Motor neuron (in vitro differentiated cells): Measurements from ENCODE around the gene SNRPB. TPM values are rescaled to one million over a fixed set of nuclear protein-coding genes. Genes with fewer than 3 reads are reported as not detected.
A peak's percentile ranks its signal among the peaks of the same experiment; 100 is the strongest.

Source experiments
- ATAC-seq, 8 experiments: fragments of 200-7000 bp; cut with Tn5 transposase; replicated peaks in 6 of 8; 2 replicates each; pipeline ENCODE4 v1.8.0; 2021; ENCODE audit warnings: mild to moderate bottlenecking in 8 of 8, moderate library complexity in 8 of 8
- H3K27ac ChIP-seq, 2 donors: fragments of 250-450 bp; sonication (Bioruptor Pico); 2 replicates each; pipeline ENCODE4 v1.9.0; 2021; ENCODE audit warnings: antibody characterized with exemption in 2 of 2, mild to moderate bottlenecking in 2 of 2, moderate library complexity in 1 of 2
- H3K4me1 ChIP-seq, 2 donors: fragments of 250-450 bp; sonication (Bioruptor Pico); replicated peaks in 1 of 2; 2 replicates each; pipeline ENCODE4 v1.6.1; 2021; ENCODE audit warnings: antibody characterized with exemption in 2 of 2, mild to moderate bottlenecking in 2 of 2, moderate library complexity in 1 of 2
- H3K4me3 ChIP-seq, 5 donors: fragments of 250-450 bp; sonication (Bioruptor Pico); 2 replicates each; pipeline ENCODE4 v1.9.0; 2021; ENCODE audit warnings: antibody characterized with exemption in 5 of 5, mild to moderate bottlenecking in 5 of 5, moderate library complexity in 4 of 5
- WGBS, 10 experiments: fragments of 450-650 bp; shearing (Covaris generic); methylation state at CpG; one replicate each; pipeline ENCODE4 v1.0.0; 2022; 5-methylcytosine and 5-hydroxymethylcytosine counted together
- in situ Hi-C, 9 experiments: fragments of 400-800 bp; cut with MboI; loops; one replicate each; pipeline ENCODE4 v1.15.0; 2021; ENCODE audit warnings: low sequenced_read_pairs in 9 of 9, low pct_unique_long_range_greater_than_20kb in 2 of 9; ENCODE audit not compliant: unreplicated experiment in 9 of 9
- total RNA-seq, 8 experiments: library from RNA; unstranded; fragments of 300-600 nt; gene quantifications; 2 replicates each; pipeline versions ENCODE4 v1.2.3 to v1.2.4, GENCODE V29; 2022

The SNRPB gene
- total RNA-seq: 100 to 1,000 TPM in 5 of 8 experiments, 10 to 100 TPM in 3; 80.4 to 299 (median 151) TPM

DNA sequence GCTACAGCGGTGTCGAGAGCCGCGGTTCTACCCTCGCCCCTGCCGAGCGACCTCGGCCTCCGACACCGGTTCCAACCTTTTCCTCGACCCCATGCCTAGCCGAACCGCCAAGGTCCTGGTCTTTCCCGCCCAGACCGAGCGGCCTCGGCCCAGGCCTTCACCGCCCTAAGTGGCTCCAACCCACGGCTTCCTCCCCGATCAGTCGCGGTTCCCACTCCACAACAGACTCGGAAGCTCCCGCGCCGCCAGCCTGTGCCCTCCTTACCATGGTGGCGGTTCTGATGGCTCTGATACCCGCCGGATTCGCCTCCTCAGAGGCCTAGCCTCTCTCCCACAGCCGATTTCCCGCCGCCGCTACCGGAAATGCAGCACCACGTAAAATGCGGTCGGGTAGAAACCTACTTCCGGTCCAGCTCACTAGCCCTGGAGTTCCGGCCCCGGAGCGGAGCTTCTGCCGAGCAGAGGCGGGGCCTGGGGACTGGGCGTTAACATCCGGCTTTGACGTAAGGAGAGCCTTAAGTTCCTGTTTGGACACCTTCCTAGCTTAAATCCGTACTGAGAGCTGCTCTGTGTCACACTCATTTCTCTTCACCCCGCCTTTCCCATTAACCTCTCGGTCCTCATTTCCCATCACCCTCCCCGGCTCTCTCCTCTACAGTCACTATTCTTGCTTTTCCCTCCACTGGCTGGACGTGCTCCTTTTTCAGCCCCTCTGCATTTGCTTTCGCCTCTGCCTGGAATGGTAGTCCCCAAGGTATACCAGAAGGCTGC, at the start of gene SNRPB:
Gene SNRPB, minus strand, starts transcription at position 367 of the 771 bp plus-strand sequence. Its CDS starts 99 bp downstream, at position 268.
- ATAC-seq: peak; percentile 91 to 99 (median 99)
- peaks cover 15 to 17% of the 10 kb centered on the region in 2 donors for H3K4me1 ChIP-seq
- peak within 1 kb of the TSS; percentile 78 to 90 for H3K27ac ChIP-seq
- H3K4me3 ChIP-seq: peak within 1 kb of the TSS; percentile 49 to 80 (median 77)
- in situ Hi-C loops: loop anchor here in 6 of 9 experiments (25.0 kb wide), 4 partner anchors 258 to 708 kb away; no protein-coding TSS in a partner anchor
- 0 to 25% (median 4%) methylated on average over 2 to 18 of the region's 53 CpGs for WGBS, 10 experiments

DNA sequence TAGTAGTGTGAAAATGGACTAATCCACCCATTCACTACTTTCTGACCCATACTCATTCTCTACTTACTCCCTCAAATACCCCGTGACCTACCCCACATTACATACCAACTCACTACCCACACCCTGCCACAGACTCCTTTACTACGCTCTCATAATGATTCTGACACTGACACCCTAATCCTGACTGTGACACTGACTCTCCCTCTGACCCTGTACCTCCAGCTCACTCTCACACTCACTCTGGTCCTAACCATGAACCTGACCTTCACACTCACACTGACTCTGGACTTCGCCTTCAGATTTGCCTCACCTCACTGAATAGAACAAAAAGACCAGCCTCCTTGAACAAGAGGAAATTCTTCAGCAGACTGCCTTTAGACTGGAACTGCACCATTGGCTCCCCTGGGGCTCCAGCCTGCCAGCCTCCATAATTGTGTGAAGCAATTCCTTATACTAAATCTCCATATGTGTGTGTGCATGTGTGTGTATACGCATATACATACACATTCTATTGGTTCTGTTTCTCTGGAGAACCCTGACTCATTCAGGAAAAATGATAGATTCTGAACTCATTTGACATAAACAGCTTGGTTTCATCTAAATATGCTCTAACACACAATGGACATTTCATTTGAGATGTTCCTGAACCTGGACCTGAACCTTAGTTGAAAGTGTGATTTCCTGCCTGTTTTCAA, 48.7 kb upstream of the SNRPB start:
- H3K27ac ChIP-seq: no peak overlapping the region
- 50 to 100% (median 77%) methylated on average over 1 to 3 of the region's 4 CpGs; no CpG with 5 or more reads in 2 of the 10 experiments for WGBS, 10 experiments
- peak in 6 of 8 experiments; percentile 62 to 91 (median 85) for ATAC-seq
- peaks cover 0 to 3% of the 10 kb centered on the region in 2 donors for H3K4me1 ChIP-seq
- no peak overlapping the region for H3K4me3 ChIP-seq
- in situ Hi-C loops: loop anchor here in 2 of 9 experiments (25.0 kb wide), 1 partner anchor 118 kb away; no protein-coding TSS in a partner anchor

DNA sequence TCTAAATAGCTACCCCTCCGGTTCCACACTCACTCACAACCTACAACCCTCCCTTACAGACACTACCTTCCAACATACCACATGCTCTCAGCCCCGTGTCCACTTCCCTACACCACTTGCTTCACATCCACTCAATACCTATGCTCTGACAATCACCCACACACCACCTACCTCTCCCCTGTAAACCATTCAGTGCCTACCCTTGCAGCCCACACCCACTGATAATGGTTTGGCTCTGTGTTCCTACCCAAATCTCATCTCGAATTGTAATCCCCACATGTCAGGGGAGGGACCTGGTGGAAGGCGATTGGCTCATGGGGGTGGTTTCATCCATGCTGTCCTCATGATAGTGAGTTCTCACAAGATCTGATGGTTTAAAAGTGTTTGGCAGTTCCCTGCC, 48.0 kb upstream of the SNRPB start:
- ATAC-seq: no peak
- Histone ChIP-seq H3K4me3 (no peak overlapping the region), H3K27ac (no peak overlapping the region), H3K4me1 (peaks cover 0 to 3% of the 10 kb centered on the region in 2 donors)
- in situ Hi-C loops: loop anchor here in 2 of 9 experiments (25.0 kb wide), 1 partner anchor 119 kb away; no protein-coding TSS in a partner anchor
- 53 to 94% (median 75%) methylated on average over 1 to 4 of the region's 4 CpGs for WGBS, 10 experiments

DNA sequence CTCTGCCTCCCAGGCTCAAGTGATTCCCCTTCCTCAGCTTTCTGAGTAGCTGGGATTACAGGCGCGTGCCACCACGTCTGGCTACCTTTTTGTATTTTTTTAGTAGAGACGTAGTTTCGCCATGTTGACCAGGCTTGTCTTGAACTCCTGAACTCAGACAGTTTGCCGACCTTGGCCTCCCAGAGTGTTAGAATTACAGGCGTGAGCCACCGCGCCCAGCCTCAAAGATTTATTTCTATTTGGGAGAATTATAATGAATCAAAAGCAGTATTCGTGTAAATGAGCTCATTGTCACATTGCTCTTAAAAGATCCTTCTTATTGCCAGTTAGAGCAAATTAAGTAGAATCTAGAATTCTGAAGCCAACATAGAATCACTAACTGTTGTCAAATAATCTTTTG, 47.5 kb upstream of the SNRPB start:
- ATAC-seq: no peak
- no peak overlapping the region for H3K27ac ChIP-seq
- H3K4me3 ChIP-seq: no peak overlapping the region
- peaks cover 0 to 3% of the 10 kb centered on the region in 2 donors for H3K4me1 ChIP-seq
- 61 to 100% (median 80%) methylated on average over 1 to 10 of the region's 10 CpGs; no CpG with 5 or more reads in 3 of the 10 experiments for WGBS, 10 experiments
- in situ Hi-C loops: loop anchor here in 2 of 9 experiments (25.0 kb wide), 1 partner anchor 119 kb away; no protein-coding TSS in a partner anchor

DNA sequence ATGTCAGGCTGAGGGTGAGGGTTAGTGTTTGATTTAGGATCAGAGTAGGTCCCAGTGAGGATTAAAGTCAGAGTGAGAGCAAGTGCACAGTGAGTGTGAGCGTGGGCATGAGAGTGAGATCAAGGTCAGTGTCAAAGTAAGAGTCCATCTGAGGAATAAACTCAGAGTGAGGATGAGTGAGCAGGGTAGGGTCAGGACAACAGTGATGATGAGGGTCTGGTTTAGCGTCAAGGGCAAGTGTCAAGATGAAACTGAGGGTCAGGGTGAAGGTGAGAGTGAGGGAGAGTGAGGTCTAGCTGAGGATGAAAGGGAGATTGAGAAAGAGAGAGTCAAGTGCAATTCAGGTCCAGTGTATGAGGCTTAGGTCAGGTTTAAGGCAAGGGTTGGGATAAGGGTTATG, 45.8 kb upstream of the SNRPB start:
- in situ Hi-C loops: loop anchor here in 2 of 9 experiments (25.0 kb wide), 1 partner anchor 121 kb away; no protein-coding TSS in a partner anchor
- Histone ChIP-seq H3K4me1 (peaks cover 0 to 3% of the 10 kb centered on the region in 2 donors), H3K4me3 (no peak overlapping the region), H3K27ac (no peak overlapping the region)
- 56 to 83% (median 65%) methylated on average over 1 to 2 of the region's 2 CpGs; no CpG with 5 or more reads in 4 of the 10 experiments for WGBS, 10 experiments
- ATAC-seq: no peak

DNA sequence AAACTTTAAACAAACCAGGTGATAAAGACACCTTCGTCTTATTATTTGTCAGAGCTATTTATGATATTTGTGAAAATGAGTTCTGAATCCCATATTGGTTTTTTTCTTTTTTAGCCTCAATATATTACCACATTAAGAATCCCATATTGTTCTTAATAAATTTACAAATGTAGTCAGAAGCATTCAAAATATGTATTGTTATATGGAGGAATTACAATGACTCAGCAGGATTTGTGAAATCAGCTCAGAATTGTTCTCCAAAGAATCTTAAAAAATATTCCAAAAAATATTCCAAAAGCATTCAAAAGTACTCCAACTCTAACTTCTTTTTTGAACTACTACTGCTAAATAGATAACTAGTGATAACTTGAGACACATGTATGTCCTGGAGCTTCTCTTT, 44.6 kb upstream of the SNRPB start:
- 23 to 92% (median 55%) methylated on average over 1 of the region's 1 CpG for WGBS, 10 experiments
- Histone ChIP-seq H3K4me3 (no peak overlapping the region), H3K27ac (no peak overlapping the region), H3K4me1 (peaks cover 0 to 3% of the 10 kb centered on the region in 2 donors)
- in situ Hi-C loops: loop anchor here in 2 of 9 experiments (25.0 kb wide), 1 partner anchor 122 kb away; no protein-coding TSS in a partner anchor
- ATAC-seq: no peak

DNA sequence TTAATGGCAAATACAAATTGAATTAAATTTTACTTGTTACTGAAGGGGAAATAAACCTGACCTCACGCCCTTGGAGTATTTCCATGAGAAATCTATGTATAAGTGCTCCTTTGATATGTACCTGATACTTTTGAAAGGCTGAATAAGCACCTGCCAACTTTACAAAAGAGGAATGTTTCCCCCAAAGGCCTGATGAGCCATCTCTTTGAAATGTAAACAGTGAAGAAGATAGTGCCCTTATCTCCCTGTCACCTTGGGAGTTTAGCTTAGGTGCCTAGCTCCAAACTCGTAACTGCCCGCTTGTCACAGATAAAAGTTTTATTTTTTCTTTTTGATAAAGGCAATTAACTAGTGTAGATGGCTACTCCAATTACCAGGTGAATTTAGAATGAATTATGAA, 39.2 kb upstream of the SNRPB start:
- WGBS, 10 experiments: 44 to 100% (median 66%) methylated on average over 1 to 3 of the region's 3 CpGs; no CpG with 5 or more reads in 1 of the 10 experiments
- peaks cover 4 to 9% of the 10 kb centered on the region in 2 donors for H3K4me1 ChIP-seq
- no peak for ATAC-seq
- in situ Hi-C loops: loop anchor here in 2 of 9 experiments (25.0 kb wide), 1 partner anchor 128 kb away; no protein-coding TSS in a partner anchor
- peak overlapping the region in 3 of 5 donors; percentile 67 to 97 (median 86) for H3K4me3 ChIP-seq
- no peak overlapping the region for H3K27ac ChIP-seq

DNA sequence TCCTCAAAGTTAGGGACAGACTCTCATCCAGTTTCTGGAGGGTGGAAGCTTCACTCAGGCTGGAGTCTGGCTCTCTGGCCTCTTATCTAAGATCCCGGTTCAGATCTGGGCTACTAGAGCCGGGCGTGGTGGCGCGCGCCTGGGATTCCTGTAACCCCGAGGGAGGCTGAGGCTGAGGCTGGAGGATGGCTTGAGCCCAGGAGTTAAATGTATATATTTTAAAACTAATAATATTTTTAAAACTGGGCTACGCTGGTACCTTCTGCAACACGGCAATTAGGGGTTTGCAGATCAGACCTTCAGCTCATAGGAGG, 38.8 kb upstream of the SNRPB start:
- ATAC-seq: peak in 3 of 8 experiments; percentile 1 to 6 (median 2)
- H3K27ac ChIP-seq: no peak overlapping the region
- H3K4me1 ChIP-seq: peaks cover 4 to 9% of the 10 kb centered on the region in 2 donors
- in situ Hi-C loops: loop anchor here in 2 of 9 experiments (25.0 kb wide), 1 partner anchor 128 kb away; no protein-coding TSS in a partner anchor
- peak overlapping the region; percentile 67 to 97 (median 77) for H3K4me3 ChIP-seq
- 0 to 75% (median 20%) methylated on average over 1 to 9 of the region's 9 CpGs; no CpG with 5 or more reads in 2 of the 10 experiments for WGBS, 10 experiments

DNA sequence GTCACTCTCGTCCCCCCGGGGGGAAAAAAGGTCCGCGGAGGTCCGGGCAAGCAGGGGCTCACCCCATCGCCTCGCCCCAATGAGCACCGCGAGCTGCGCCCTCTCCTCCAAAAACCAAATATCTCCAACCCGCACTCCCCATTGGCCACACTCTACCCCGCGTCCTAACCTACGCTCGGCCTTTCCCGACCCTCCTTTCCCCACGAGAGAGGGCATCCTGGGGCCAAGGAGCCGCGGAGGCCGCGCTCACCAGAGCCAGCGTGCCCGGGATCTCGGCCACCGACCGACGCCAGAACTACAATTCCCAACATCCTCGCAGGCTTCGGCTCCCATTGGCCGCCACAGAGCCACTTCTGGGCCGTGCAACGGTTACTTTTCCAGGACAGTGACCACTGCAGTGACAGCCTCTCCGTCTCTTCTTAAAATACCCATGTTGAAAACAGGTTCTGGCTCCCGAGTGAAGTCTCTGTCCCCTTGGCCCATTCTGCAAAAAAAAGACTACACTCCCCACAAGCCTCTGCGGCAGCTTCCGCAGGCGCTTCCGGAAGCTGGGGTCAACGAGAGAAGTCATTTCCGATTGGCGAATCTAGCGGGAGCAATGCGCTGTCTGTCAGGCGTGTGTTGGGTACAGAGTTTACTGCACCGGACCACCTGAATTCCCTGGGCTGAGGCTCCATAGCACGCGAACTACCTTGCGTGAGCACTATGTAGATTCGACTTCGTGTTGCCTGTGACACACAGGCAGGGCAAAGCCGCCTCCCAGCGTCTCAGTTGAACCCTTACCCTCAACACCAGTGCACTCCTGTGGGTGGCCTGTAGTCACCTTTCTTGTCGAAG, 38.3 kb upstream of the SNRPB start, which contains the start of gene ZNF343:
Gene ZNF343, minus strand, starts transcription at position 285 of the 837 bp plus-strand sequence. CDS start 15,020 bp downstream, outside the sequence.
- H3K27ac ChIP-seq: peak within 1 kb of the TSS; percentile 89 to 94
- in situ Hi-C loops: loop anchor here in 2 of 9 experiments (25.0 kb wide), 1 partner anchor 128 kb away; no protein-coding TSS in a partner anchor
- H3K4me3 ChIP-seq: peak within 1 kb of the TSS; percentile 67 to 97 (median 77)
- peak; percentile 83 to 98 (median 97) for ATAC-seq
- WGBS, 10 experiments: 0% methylated on average over 1 to 17 of the region's 53 CpGs; no CpG with 5 or more reads in 3 of the 10 experiments
- H3K4me1 ChIP-seq: peaks cover 4 to 9% of the 10 kb centered on the region in 2 donors

DNA sequence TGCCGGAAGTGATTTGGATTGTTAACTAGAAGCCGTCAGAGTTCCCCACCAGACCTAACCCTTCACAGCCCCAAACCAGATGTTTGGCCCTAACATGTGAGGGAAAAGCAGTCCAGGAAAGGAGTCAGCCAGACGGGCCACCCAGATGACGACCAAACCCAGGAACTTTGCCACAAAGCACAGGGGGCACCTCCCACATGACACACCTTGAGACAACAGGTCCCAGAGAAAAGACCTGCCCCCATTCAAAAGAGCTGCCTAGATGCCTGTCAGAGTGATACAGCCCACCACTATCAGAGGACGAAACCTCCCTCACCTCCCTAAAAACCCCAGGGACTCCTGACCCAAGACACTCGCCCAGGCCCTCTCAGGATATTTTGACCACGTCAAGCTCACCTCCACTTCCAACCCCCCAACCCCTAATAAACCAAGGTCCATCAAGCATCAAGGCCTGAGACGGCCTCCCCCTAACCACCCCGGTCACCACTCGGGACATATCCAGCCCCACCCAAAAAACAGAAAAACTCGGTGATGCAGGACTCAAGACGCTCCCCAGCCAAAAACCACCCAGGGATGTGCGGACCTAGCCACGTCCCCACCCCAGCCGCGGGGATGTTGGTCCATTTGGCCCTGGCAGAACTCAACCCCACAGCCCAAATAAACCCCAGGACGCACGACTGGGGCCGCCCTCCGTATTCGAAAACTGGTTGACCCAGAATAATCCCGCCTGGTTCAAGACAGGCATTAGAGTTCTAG, 37.5 kb upstream of the SNRPB start:
- Histone ChIP-seq H3K4me1 (peaks cover 4 to 9% of the 10 kb centered on the region in 2 donors), H3K27ac (no peak overlapping the region), H3K4me3 (peak overlapping the region; percentile 67 to 97 (median 77))
- WGBS, 10 experiments: 0 to 60% (median 25%) methylated on average over 1 to 5 of the region's 22 CpGs; no CpG with 5 or more reads in 3 of the 10 experiments
- ATAC-seq: peak; percentile 15 to 61 (median 24)
- in situ Hi-C loops: loop anchor here in 2 of 9 experiments (25.0 kb wide), 1 partner anchor 129 kb away; no protein-coding TSS in a partner anchor

DNA sequence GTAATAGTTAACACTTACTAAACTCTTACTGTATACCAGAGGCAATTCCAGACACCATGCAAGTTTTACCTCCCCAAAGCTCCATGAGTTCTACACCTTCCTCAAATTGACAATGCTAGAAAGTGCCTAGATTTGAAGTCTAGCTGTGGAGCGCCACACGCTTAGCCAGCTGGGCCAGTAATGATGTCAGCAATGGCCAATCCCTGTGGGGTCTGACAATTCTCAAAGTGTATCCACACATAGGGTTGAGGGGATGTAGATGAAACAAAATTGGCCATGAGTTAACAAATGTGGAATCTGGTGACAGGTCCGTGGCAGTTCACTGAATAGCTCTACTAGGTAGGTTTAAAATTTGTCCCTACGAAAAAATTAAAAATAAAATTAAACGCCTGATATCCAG, 36.9 kb upstream of the SNRPB start:
- Histone ChIP-seq H3K4me3 (peak overlapping the region in 3 of 5 donors; percentile 77 to 97 (median 86)), H3K4me1 (peaks cover 4 to 9% of the 10 kb centered on the region in 2 donors), H3K27ac (no peak overlapping the region)
- peak in 2 of 8 experiments; percentile 1 to 10 for ATAC-seq
- WGBS, 10 experiments: 30 to 95% (median 75%) methylated on average over 2 to 5 of the region's 5 CpGs; no CpG with 5 or more reads in 1 of the 10 experiments
- in situ Hi-C loops: loop anchor here in 2 of 9 experiments (25.0 kb wide), 1 partner anchor 130 kb away; no protein-coding TSS in a partner anchor
